Left kidney (tissue), 8 donors: ENCODE results near the gene PCED1B. TPM values are rescaled to one million over a fixed set of nuclear protein-coding genes. Genes with fewer than 3 reads are reported as not detected.
A peak's percentile ranks its signal among the peaks of the same experiment; 100 is the strongest.
"Not testable (repeated sequence)": the region's sequence is repeated elsewhere in the genome, so short reads cannot be mapped to it uniquely, and the experiment has no call there.

Experiments used
- DNase-seq: peaks from one replicate; pipeline ENCODE4 v3.0.0-alpha.2; 2013
- long read RNA-seq, 8 donors: transcript quantifications; one replicate each; lab custom pipeline, GENCODE V29; 2026
- polyA plus RNA-seq: library from polyadenylated mRNA; unstranded; fragments of 120-200 nt; gene quantifications from one replicate; pipeline ENCODE4 v1.2.1, GENCODE V29; 2013; ENCODE audit not compliant: insufficient read length

The PCED1B gene, protein sequence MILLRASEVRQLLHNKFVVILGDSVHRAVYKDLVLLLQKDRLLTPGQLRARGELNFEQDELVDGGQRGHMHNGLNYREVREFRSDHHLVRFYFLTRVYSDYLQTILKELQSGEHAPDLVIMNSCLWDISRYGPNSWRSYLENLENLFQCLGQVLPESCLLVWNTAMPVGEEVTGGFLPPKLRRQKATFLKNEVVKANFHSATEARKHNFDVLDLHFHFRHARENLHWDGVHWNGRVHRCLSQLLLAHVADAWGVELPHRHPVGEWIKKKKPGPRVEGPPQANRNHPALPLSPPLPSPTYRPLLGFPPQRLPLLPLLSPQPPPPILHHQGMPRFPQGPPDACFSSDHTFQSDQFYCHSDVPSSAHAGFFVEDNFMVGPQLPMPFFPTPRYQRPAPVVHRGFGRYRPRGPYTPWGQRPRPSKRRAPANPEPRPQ
- polyA plus RNA-seq: 4.2 TPM
- long read RNA-seq, donor 1, partial matches to known transcripts: 7 of 36 reads
- long read RNA-seq, donor 1, other reads (novel, unspliced or antisense): 28 of 36 reads
- long read RNA-seq, donor 2: 0 reads
- long read RNA-seq, donor 3: 0 reads
- long read RNA-seq, donor 4: 0 reads
- long read RNA-seq, donor 5: 0 reads
- long read RNA-seq, donor 6: 0 reads
- long read RNA-seq, donor 7, partial matches to known transcripts: 0 of 1 reads
- long read RNA-seq, donor 7, other reads (novel, unspliced or antisense): 0 of 1 reads
- long read RNA-seq, donor 8, partial matches to known transcripts: 0 of 2 reads
- long read RNA-seq, donor 8, other reads (novel, unspliced or antisense): 0 of 2 reads

DNA sequence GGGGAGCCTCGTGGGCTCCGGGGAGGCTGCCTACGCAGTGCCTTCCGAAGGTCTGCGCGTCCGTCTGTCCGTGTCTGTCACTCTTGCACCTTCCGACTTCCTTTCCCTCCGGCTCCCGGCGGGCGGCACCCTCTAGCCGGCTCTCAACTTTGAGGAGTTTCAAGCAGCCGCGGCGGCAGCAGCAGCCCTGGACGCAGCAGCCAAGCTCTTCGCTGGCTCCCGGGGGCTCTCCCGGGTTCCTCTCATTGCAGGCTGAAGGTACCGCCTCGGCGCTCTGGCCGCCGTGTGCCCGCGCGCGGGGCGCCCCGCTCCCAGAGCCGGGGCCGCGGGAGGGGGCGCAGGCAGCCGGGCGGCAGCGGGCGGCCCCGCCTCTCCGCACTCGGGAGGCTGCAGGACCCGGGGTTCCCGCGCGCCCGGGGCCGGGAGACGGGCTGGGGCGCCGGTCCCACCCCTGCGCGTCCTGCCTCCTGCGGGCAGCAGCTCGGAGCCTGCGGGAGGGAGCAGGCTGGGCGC, at the start of gene PCED1B, which contains the start of gene AMIGO2:
Gene PCED1B, plus strand, starts transcription at position 154 of the 513 bp plus-strand sequence. CDS start 155,443 bp downstream, outside the sequence.
Gene AMIGO2, minus strand, starts transcription at position 492 of the 513 bp plus-strand sequence. CDS start 957 bp downstream, outside the sequence.
- peak; percentile 46 for DNase-seq

DNA sequence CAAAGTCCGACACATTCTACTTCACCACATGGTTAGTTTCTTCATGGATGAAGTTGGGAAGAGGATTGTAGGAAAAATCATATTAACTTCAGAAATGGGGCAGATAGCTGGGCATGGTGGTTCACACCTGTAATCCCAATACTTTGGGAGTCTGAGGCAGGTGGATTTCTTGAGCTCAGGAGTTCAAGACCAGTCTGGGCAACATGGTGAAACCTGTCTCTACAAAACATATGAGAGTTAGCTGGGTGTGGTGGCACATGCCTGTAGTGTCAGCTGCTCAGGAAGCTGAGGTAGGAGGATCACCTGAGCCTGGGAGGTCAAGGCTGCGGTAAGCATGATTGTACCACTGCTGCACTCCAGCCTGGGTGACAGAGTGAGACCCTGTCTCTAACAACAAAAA, 49.5 kb upstream of the PCED1B start:
- no peak for DNase-seq

DNA sequence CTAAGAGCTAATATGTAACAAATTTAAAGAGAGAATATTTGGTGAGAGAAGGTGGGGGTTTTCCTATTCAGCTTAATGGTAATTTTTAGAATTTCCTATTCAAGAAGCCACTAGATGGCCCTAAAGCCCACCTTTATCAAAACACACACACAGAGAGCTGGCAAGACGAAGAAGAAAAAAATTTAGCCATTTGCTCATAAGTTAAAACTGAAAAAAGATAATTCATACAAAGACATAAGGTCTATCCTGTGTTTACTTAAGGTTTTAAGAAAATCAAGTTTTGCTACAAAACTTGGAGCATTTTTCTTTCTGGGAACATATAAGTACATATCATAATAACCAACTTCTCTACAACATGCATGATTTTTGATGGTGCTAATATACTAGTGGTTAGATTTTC, 46.8 kb upstream of the PCED1B start:
- DNase-seq: peak; percentile 67

DNA sequence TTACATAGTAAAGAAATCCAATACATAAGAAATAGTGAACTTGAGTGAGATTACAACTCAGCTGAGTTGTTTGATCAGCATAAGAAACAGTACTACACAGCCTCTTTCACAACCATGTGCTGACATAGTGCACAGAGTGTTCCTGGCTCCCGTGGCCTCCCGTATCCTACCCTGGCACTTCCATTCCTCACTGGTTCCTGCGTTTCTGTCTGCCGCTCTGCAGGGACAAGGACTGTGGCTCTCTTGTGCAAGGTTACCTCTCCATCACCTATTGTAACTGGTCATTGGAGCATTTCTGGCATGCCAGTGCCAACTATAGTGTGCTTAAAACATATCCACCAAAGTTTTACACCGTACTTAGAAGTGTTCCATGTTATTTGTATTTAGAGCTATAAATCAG, 46.3 kb upstream of the PCED1B start:
- DNase-seq: no peak

DNA sequence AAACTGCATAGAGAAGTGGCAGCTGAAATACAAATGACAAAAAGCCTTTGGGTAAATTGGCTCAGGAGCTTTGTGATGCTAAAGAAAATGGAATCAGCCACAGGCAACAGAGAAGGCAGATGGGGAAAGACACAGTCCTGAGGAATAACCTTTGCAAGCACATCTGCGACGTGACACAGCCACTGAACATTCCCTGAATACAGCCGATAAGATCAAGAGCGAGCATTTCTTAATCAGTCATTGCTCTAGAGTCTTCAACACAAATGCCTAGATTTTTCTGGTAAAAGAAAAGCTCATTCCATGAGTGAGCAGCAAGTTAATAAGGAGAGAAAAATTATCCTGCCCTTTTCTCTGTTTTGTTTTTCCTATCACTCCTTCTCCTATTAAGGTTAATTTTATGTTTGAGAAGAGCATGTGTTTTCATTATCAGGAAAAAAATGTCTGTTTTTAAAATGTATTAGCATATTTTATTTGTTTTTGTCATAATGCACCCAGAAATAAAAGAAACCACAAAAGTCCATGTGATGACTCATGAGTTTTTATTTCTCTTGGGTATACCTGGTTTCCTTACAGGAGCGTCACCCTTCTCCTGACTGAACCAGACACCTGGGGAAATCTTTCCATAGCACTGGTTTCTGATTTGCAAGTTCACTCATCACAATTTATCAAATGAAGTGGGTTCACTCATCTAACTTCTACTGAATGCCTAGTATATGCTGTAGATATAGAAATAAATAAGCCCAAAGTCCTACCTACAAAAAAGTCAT, 45.4 kb upstream of the PCED1B start:
- no peak for DNase-seq

DNA sequence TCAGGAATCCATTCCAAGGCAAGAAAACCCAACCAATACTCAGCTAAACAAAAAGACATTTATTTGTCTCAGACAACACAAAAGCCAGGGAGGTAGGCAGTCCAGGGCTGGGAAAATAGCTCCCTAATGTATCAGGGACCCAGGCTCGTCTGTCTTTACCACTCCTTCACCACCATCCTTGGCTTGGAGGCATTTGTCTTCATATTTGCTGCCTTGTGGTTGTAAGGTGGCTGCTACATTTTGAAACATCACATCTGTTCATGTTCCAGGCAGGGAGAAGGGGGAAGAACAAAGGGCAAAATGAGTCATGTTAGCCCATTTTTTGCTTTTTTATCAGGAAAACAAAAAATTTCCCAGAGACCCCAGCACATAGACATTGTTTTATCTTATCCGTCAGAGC, 44.8 kb upstream of the PCED1B start:
- DNase-seq: no peak

DNA sequence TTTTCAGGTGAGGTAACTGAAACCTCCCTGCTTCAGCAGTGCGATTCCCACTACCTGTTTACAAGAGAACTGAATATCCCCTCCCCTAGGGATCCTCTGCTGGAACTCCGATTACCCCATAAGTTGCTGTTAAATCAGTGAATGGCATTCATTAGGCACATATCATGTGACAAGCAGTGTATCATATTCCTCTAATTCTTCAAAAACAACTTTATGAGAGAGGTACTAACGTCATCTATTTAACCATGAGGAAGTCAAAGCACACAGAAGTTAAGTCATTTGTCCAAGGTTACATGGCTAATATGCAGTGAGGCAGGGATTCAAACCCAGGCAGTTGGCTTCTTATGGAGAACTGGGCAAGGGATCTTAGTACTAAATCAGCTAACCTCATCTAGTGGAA, 43.9 kb upstream of the PCED1B start:
- DNase-seq: no peak

DNA sequence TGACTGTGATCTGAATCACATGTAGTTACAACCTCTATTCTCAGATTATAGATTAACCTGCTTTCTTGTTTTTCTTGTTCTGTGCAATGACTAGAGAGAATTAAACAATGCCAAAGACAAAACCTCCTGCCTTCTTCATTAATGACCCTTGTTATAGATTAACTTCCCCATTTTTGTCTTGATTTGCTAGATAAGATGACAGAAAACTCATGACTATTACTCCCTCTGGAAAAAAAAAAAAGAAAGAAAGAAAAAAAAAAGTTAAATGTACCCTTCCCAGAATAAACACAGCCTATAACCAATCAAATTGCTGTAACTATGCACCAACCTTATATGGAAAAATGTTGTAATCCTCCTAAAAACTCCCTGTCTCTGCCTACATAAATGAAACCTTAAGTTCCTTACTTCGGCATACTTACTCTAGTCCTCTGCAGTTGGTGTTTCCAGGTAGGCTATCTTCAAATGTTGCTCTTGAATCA, 41.1 kb upstream of the PCED1B start:
- DNase-seq: peak; percentile 57

DNA sequence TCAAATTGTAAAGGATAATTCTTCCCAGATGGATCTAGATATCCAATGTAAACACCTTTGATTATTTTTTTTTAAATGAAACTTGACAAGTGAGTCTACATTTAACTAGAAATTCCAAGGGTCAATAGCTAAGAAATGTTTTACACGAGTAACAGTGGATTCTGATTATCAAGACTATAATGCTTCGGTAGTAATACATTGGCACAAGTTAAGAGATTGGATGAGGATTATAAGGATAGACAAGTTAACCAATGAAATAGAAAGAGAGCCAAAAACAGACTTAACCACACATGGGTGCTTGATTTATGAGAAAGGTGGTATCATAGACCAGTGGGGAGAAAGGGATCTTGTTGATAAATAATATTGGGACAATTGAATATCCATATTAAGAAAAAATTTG, 40.3 kb upstream of the PCED1B start:
- no peak for DNase-seq

DNA sequence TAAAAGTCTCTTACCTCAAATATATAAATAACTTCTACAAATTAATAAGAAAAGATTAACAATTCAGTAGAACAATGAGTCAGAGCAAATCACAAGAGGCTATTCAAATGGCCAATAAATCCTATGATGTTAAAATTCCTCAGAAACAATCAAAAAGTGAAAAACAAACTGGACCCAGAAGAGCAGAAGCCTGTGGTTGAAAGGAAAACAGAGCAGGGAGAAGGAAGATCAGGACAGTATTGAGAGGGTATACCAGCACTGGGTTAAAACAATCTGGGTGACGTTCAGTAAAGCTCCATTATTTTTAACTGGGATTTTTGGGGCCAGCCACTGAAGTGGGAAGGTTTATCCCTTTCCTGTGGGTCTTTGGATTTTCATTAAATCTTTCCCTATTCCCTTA, 39.7 kb upstream of the PCED1B start:
- DNase-seq: no peak

DNA sequence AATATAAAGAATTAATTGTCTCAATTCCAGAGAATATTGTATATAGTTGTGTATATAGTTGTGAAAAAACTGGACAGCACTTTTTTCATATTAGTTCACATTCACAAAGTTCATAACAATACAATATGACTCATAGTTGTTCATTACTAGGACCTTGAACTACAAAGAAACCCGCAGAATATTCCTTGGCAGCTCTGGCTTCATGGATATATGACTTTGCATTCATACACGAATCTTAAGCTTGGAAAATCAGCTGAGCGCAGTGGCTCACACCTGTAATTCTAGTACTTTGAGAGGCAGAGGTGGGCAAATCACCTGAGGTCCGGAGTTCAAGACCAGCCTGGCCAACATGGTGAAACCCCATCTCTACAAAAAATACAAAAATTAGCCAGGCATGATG, 38.1 kb upstream of the PCED1B start:
- no peak for DNase-seq

DNA sequence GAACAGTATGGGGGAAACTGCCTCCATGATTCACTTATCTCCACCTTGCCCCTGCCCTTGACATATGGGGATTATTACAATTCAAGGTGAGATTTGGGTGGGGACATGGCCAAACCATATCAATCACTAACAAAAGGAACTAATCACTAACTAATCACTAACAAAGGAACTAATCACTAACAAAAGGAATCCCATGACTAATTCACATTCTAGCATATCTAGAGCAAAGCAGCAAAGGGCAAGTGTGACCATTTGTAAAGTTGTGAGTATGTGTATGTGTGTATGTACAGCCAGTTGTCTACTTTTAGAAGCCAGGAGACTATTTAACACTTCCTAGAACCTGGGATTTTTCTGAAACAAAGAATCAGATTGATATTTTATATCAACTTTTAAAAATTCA, 30.9 kb upstream of the PCED1B start:
- no peak for DNase-seq

DNA sequence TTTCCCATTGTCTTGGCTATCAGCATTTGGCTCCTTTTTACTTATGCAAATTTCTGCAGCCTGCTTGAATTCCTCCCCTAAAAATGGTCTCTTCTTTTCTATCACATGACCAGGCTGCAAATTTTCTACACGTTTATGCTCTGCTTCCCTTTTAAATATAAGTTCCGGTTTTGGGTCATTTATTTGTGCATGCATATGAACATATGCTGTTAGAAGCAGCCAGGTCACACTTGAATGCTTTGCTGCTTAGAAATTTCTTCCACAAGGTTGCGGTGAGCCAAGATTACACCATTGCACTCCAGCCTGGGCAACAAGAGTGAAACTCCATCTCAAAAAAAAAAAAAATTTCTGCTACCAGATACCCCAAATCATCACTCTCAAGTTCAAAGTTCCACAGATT, 28.1 kb upstream of the PCED1B start:
- DNase-seq: not testable (repeated sequence)

DNA sequence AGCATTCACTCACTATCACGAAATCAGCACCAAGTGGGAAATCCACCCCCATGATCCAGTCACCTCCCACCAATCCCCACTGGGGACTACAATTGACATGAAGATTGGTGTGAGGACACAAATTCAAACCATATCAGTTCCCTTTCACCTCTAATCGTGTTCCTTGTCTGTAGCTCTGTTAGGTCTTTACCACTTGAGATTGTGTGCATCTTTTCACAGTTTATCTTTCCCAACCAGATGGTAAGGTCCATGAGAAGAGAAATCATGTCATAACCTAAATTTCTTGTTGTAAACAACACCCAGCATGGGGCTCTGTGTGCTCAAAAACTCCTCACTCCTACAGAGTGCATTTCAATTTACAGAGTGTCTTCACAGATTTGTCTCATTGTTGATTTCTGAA, 27.1 kb upstream of the PCED1B start:
- DNase-seq: no peak

DNA sequence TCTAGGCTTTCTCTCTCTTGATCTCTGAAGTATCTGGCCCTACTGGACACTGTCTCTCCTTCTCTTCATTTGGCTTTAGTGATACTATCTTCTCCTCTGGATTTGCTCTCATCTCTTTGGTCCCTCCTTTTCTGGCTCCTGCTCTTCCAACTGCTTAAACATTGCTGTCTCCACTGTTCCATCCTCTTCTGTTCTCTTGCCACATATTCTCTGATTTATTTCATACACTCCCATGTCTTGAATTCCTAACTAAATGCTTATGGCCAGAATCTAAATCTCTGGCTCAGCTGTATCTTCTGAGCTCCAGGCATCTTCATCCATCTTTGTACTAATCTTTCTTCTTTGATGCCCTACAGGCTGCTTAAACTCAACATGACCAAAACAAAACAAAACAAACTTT, 25.5 kb upstream of the PCED1B start:
- DNase-seq: no peak

DNA sequence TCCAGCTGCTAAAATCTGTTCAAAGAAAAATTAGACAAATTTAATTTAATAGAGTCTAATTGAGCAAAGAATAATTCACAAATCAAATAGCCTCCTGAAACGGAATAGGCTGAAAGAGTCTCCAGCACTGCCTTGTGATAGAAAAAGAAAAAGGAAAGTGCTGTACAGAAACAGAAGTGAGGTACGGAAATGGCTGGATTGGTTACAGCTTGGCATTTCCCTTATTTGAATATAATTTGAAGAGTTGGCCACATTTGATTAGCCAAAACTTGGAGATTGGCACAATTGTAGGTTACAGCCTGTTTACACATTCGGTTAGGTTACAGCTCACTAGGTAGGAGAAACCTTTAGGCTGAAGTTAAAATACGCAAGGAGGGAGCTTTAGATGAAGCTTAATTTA, 24.8 kb upstream of the PCED1B start:
- no peak for DNase-seq

DNA sequence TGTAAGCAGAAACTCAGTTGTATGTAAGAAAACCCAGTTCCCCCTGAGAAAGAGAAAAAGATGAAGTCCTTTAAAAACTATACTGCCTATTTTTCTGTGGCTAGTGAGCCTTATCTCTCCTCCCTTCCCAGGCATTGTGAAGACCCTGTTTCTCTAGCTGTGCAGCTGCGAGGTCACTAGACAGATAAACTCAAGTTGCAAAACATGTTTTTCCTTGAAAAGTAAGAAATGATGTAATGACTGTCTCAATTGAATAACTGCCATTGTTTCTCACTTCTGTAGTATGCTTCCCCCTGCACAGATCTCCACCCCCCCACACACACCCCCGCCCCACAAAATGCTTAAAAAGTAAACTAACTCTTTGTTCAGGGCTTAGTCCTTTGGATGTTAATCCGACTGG, 23.6 kb upstream of the PCED1B start:
- DNase-seq: not testable (repeated sequence)

DNA sequence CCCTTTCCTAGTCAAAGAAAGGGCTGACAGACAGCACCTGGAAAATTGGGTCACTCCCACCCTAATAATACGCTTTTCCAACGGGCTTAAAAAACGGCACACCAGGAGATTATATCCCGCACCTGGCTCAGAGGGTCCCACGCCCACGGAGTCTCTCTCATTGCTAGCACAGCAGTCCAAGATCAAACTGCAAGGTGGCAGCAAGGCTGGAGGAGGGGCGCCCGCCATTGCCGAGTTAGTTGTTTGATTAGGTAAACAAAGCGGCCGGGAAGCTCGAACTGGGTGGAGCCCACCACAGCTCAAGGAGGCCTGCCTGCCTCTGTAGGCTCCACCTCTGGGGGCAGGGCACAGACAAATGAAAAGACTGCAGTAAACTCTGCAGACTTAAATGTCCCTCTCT, 22.5 kb upstream of the PCED1B start:
- not testable (repeated sequence) for DNase-seq

DNA sequence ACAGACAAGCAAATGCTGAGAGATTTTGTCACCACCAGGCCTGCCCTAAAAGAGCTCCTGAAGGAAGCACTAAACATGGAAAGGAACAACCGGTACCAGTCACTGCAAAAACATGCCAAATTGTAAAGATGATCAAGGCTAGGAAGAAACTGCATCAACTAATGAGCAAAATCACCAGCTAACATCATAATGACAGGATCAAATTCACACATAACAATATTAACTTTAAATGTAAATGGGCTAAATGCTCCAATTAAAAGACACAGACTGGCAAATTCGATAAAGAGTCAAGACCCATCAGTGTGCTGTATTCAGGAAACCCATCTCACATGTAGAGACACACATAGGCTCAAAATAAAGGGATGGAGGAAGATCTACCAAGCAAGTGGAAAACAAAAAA, 20.8 kb upstream of the PCED1B start:
- DNase-seq: not testable (repeated sequence)

DNA sequence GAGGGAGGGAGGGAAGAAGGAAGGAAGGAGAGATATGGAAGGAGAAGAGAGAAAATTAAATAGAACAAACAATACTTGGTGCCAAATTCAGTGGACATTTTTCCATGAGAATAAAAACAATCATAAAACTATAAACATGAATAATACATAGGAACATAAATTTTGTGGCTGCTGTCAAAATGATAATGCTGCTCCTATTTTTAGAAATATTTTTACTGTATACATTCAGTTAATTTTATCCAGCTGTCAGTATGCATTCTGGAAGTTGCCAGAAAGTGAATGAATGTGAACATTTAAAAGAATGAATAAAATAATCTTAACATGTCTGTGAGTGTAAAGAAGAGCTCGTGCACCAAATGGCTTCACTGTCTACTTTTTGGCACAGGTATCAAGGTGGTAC, 13.9 kb upstream of the PCED1B start:
- DNase-seq: no peak

DNA sequence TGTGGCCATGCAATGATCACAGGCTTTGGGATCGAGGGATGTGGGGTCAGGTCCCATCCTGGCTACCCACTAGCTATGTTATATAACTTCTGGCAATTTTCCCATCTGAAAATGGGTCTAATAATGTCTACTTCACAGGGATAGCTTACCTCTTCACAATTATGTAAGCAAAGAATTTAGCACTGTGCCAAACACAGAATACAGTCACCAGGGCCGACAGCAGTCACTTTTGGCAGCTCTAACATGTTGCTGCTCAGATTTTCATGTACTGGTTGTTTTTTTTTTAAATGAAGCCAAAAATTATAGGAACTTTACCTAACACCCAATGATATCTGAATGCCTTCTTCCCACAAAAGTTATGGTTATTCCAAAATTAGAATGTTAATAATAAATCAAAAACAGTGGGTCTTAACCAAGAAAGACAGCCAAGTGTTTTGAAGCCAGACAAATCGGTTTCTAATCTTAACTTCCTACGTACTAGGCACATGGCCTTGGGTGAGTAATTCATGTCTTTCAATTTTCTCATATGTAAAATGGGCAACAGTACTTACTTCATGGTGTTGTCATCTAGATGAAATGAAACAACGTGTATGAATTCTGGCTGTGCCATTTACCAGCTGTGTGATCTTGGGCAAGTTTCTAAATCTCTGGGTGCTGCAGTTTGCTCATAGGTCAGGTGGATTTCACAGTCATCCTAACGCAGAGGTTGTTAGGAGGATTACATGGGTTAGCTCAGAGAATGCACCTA, 13.0 kb upstream of the PCED1B start:
- no peak for DNase-seq
